ENCODE measurements around the gene ZNF524. TPM values are rescaled to one million over a fixed set of nuclear protein-coding genes. Genes with fewer than 3 reads are reported as not detected.

Gene ZNF524
- total RNA-seq, 3 donors from 2014 or later, result 25.5 to 27.1 (median 26.5) TPM

- Histone ChIP-seq H3K36me3 (ENCODE audit: low read depth) (peaks cover 3% of the 10 kb centered on the region), H3K4me3 (no peak overlapping the region), H3K9me3 (no peaks in the 10 kb centered on the region), H3K4me1 (ENCODE audit: low read depth) (peaks cover 11% of the 10 kb centered on the region)
- no peak for ATAC-seq
- DNase-seq, result no peak
- no peak for TF ChIP-seq CTCF (IDR thresholded peaks at IDR 0.05)
- intact Hi-C loops (cut with DNase I, micrococcal nuclease), result no loop called here
Observed at GRCh38 chr19:55611300-55611982, 11.4 kb downstream of the ZNF524 start.

- H3K9me3 ChIP-seq, result no peaks in the 10 kb centered on the region
- intact Hi-C loops (cut with DNase I, micrococcal nuclease), result no loop called here
- H3K36me3 ChIP-seq (ENCODE audit: low read depth), result peaks cover 3% of the 10 kb centered on the region
- no peak overlapping the region for H3K4me3 ChIP-seq
- peaks cover 4% of the 10 kb centered on the region for H3K4me1 ChIP-seq (ENCODE audit: low read depth)
- no peak for ATAC-seq
- DNase-seq, result no peak
- TF ChIP-seq CTCF (IDR thresholded peaks at IDR 0.05), result no peak
Observed at GRCh38 chr19:55611983-55612645, 12.0 kb downstream of the ZNF524 start.

DNA sequence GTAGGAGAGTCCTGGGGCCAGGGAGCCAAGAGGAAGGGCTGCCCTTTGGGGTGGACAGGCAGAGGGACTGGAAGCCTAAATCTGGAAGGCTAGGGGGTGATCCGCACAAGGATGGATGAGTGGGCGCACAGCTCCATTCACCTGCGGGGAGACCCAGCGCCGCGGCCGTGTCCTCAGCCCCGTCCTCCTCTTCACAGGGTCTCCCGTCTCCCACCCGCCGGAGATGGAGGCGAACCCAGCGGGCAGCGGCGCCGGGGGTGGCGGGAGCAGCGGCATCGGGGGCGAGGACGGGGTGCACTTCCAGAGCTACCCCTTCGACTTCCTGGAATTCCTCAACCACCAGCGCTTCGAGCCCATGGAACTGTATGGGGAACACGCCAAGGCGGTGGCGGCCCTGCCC is 13.3 kb downstream of the ZNF524 start:
- peaks cover 3% of the 10 kb centered on the region for H3K36me3 ChIP-seq (ENCODE audit: low read depth)
- H3K9me3 ChIP-seq, result no peaks in the 10 kb centered on the region
- DNase-seq (peak in 1 of 3 donors; percentile 47), ATAC-seq (no peak)
- no peaks in the 10 kb centered on the region for H3K4me1 ChIP-seq (ENCODE audit: low read depth)
- H3K4me3 ChIP-seq, result no peak overlapping the region
- intact Hi-C loops (cut with DNase I, micrococcal nuclease), result no loop called here
- TF ChIP-seq CTCF (IDR thresholded peaks at IDR 0.05), result no peak

DNA sequence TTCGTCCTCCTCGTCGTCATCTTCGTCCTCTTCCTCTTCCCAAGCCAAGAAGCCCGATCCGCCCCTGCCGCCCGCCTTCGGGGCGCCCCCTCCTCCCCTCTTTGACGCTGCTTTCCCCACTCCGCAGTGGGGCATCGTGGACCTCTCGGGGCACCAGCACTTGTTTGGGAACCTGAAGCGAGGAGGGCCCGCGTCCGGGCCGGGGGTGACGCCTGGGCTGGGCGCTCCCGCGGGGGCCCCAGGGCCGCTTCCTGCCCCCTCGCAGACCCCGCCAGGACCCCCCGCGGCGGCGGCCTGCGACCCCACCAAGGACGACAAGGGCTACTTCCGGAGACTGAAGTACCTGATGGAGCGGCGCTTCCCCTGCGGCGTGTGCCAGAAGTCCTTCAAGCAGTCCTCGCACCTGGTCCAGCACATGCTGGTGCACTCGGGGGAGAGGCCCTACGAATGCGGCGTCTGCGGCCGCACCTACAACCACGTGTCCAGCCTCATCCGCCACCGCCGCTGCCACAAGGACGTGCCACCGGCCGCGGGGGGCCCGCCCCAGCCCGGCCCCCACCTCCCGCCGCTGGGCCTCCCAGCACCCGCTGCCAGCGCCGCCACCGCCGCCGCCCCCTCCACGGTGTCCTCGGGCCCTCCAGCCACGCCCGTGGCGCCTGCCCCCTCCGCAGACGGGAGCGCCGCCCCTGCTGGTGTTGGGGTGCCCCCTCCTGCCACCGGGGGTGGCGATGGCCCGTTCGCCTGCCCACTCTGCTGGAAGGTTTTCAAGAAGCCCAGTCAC is 14.0 kb downstream of the ZNF524 start:
- DNase-seq (peak in 1 of 3 donors; percentile 39), ATAC-seq (no peak)
- Histone ChIP-seq H3K4me1 (ENCODE audit: low read depth) (no peaks in the 10 kb centered on the region), H3K9me3 (no peaks in the 10 kb centered on the region), H3K4me3 (no peak overlapping the region), H3K36me3 (ENCODE audit: low read depth) (peaks cover 3% of the 10 kb centered on the region)
- intact Hi-C loops (cut with DNase I, micrococcal nuclease), result no loop called here
- no peak for TF ChIP-seq CTCF (IDR thresholded peaks at IDR 0.05)

GRCh38 chr19:55614711-55615542 is 14.8 kb downstream of the ZNF524 start:
- peaks cover 3% of the 10 kb centered on the region for H3K36me3 ChIP-seq (ENCODE audit: low read depth)
- no peak overlapping the region for H3K4me3 ChIP-seq
- intact Hi-C loops (cut with DNase I, micrococcal nuclease), result no loop called here
- no peaks in the 10 kb centered on the region for H3K4me1 ChIP-seq (ENCODE audit: low read depth)
- no peak for TF ChIP-seq CTCF (IDR thresholded peaks at IDR 0.05)
- ATAC-seq (no peak), DNase-seq (no peak)
- no peaks in the 10 kb centered on the region for H3K9me3 ChIP-seq

Data from mucosa of descending colon (tissue), 3 donors.